GM21576 (cell line): ENCODE data around the gene NOMO2.
A peak's percentile ranks its signal among the peaks of the same experiment; 100 is the strongest.
"Not testable (repeated sequence)": the region's sequence is repeated elsewhere in the genome, so short reads cannot be mapped to it uniquely, and the experiment has no call there.

Experiments
- ATAC-seq: cut with Tn5 transposase; IDR thresholded peaks from one replicate; pipeline ENCODE4 v1.9.1; 2021; ENCODE audit warnings: mild to moderate bottlenecking, moderate library complexity; ENCODE audit not compliant: unreplicated experiment

Gene NOMO2

GRCh38 chr16:18561727-18562314 lies at the start of gene NOMO2:
Gene NOMO2, minus strand, starts transcription at chr16:18562097. Its CDS starts 57 bp downstream, at chr16:18562040.
- peak; percentile 93 for ATAC-seq

GRCh38 chr16:18610147-18610803 lies 48.4 kb upstream of the NOMO2 start:
- not testable (repeated sequence) for ATAC-seq

GRCh38 chr16:18608271-18608670 lies 46.4 kb upstream of the NOMO2 start:
- not testable (repeated sequence) for ATAC-seq

- ATAC-seq: not testable (repeated sequence)
These were observed 41.8 kb upstream of the NOMO2 start for GRCh38 chr16:18603572-18604246.

GRCh38 chr16:18598582-18598981 lies 36.7 kb upstream of the NOMO2 start:
- ATAC-seq: not testable (repeated sequence)

- not testable (repeated sequence) for ATAC-seq
These were observed 35.8 kb upstream of the NOMO2 start for GRCh38 chr16:18597734-18598133.

- not testable (repeated sequence) for ATAC-seq
These were observed 35.4 kb upstream of the NOMO2 start for GRCh38 chr16:18597319-18597718.

GRCh38 chr16:18595796-18596195 lies 33.9 kb upstream of the NOMO2 start:
- not testable (repeated sequence) for ATAC-seq

GRCh38 chr16:18594880-18595279 lies 33.0 kb upstream of the NOMO2 start:
- not testable (repeated sequence) for ATAC-seq

GRCh38 chr16:18593904-18594303 lies 32.0 kb upstream of the NOMO2 start:
- ATAC-seq: not testable (repeated sequence)

- not testable (repeated sequence) for ATAC-seq
These were observed 31.1 kb upstream of the NOMO2 start for GRCh38 chr16:18592982-18593381.

GRCh38 chr16:18591908-18592307 lies 30.0 kb upstream of the NOMO2 start:
- not testable (repeated sequence) for ATAC-seq

GRCh38 chr16:18591441-18591840 lies 29.5 kb upstream of the NOMO2 start:
- ATAC-seq: not testable (repeated sequence)

- ATAC-seq: not testable (repeated sequence)
These were observed 27.9 kb upstream of the NOMO2 start for GRCh38 chr16:18589806-18590205.

GRCh38 chr16:18586560-18587540 lies 25.0 kb upstream of the NOMO2 start:
- not testable (repeated sequence) for ATAC-seq

GRCh38 chr16:18585789-18586188 lies 23.9 kb upstream of the NOMO2 start:
- not testable (repeated sequence) for ATAC-seq

GRCh38 chr16:18582902-18583301 lies 21.0 kb upstream of the NOMO2 start:
- ATAC-seq: no peak

GRCh38 chr16:18580396-18580795 lies 18.5 kb upstream of the NOMO2 start:
- not testable (repeated sequence) for ATAC-seq

- ATAC-seq: not testable (repeated sequence)
These were observed 17.4 kb upstream of the NOMO2 start for GRCh38 chr16:18579261-18579660.

GRCh38 chr16:18577942-18578341 lies 16.0 kb upstream of the NOMO2 start:
- not testable (repeated sequence) for ATAC-seq

GRCh38 chr16:18575945-18576344 lies 14.0 kb upstream of the NOMO2 start:
- not testable (repeated sequence) for ATAC-seq
